SU-DHL-6 (cell line): ENCODE results near the gene NFIA.

Experiments used
- H2AFZ ChIP-seq: fragments of 200-600 bp; sonication (generic); 2 replicates; pipeline ENCODE4 v1.6.1; 2014; ENCODE audit warnings: low read depth, mild to moderate bottlenecking, moderate library complexity, mixed read lengths, antibody characterized with exemption, low read length; ENCODE audit not compliant: severe bottlenecking
- H3F3A ChIP-seq: fragments of 200-600 bp; shearing (Covaris generic); 2 replicates; pipeline ENCODE4 v1.6.0; 2016; ENCODE audit warnings: antibody characterized with exemption, mild to moderate bottlenecking; ENCODE audit not compliant: insufficient read depth
- H3K27ac ChIP-seq: fragments of 200-600 bp; sonication (generic); 2 replicates; pipeline ENCODE4 v1.5.1; 2016; ENCODE audit warnings: low read depth, mild to moderate bottlenecking, low read length, moderate library complexity, mixed read lengths
- H3K27me3 ChIP-seq: fragments of 200-600 bp; sonication (generic), shearing (Covaris generic); 2 replicates; pipeline ENCODE4 v1.6.0; 2014; ENCODE audit warnings: mild to moderate bottlenecking, low read length
- H3K36me3 ChIP-seq: fragments of 200-600 bp; sonication (generic); 2 replicates; pipeline ENCODE4 v1.6.1; 2014; ENCODE audit warnings: mild to moderate bottlenecking, low read length, mixed read lengths
- H3K4me2 ChIP-seq: fragments of 300-600, 200-600 bp; shearing (Covaris generic), sonication (generic); 2 replicates; pipeline ENCODE4 v1.6.0; 2014; ENCODE audit warnings: low read length, low read depth, mild to moderate bottlenecking; ENCODE audit not compliant: poor library complexity, severe bottlenecking
- H3K4me3 ChIP-seq: fragments of 200-600 bp; sonication (generic); 2 replicates; pipeline ENCODE4 v1.5.1; 2014; ENCODE audit warnings: antibody characterized with exemption, low read length, mild to moderate bottlenecking, mixed read lengths; ENCODE audit not compliant: insufficient read depth, poor library complexity, severe bottlenecking
- H3K79me2 ChIP-seq: fragments of 200-600 bp; sonication (generic); 2 replicates; pipeline ENCODE4 v1.6.1; 2014; ENCODE audit warnings: mild to moderate bottlenecking, low read length, moderate library complexity; ENCODE audit not compliant: insufficient read depth
- H3K9ac ChIP-seq: fragments of 200-600 bp; sonication (generic); 2 replicates; pipeline ENCODE4 v1.7.0; 2014; ENCODE audit warnings: mild to moderate bottlenecking, low read length
- H3K9me2 ChIP-seq: fragments of 200-600 bp; sonication (generic); replicated peaks from 2 replicates; pipeline ENCODE4 v1.6.1; 2014; ENCODE audit warnings: low read length; ENCODE audit not compliant: insufficient read depth
- H3K9me3 ChIP-seq: fragments of 200-600 bp; sonication (generic); 2 replicates; pipeline ENCODE4 v1.6.1; 2014; ENCODE audit warnings: low read length, mixed read lengths; ENCODE audit not compliant: insufficient read depth
- H4K20me1 ChIP-seq: fragments of 200-600 bp; sonication (generic); 2 replicates; pipeline ENCODE4 v1.6.1; 2014; ENCODE audit warnings: low read depth, mild to moderate bottlenecking, antibody characterized with exemption, low read length, moderate library complexity, mixed read lengths
- EZH2phosphoT487 ChIP-seq: fragments of 200-600 bp; sonication (generic), shearing (Covaris generic); conservative IDR thresholded peaks from 2 replicates; pipeline ENCODE4 v1.6.1; 2018; ENCODE audit warnings: mild to moderate bottlenecking, antibody characterized with exemption, low read length, moderate library complexity, mixed read lengths
- TF ChIP-seq, protein P1 (sequence below): fragments of 200-600 bp; sonication (generic); IDR thresholded peaks from one replicate; pipeline ENCODE4 v1.5.1; 2017; ENCODE audit warnings: antibody characterized with exemption, mild to moderate bottlenecking, low read length, moderate library complexity; ENCODE audit not compliant: insufficient read depth, poor library complexity, severe bottlenecking

The NFIA gene

GRCh38 chr1:61348025-61348665, 265.8 kb downstream of the NFIA start:
- Histone ChIP-seq H4K20me1 (no peaks in the 10 kb centered on the region), H3K36me3 (no peaks in the 10 kb centered on the region), H3F3A (no peaks in the 10 kb centered on the region), H2AFZ (no peak overlapping the region), H3K4me3 (no peak overlapping the region), H3K9me2 (no peaks in the 10 kb centered on the region), H3K27me3 (no peaks in the 10 kb centered on the region), H3K27ac (no peak overlapping the region), H3K4me2 (no peak overlapping the region), H3K9me3 (no peaks in the 10 kb centered on the region), H3K9ac (no peak overlapping the region), H3K79me2 (no peaks in the 10 kb centered on the region)
- no peak for TF ChIP-seq EZH2phosphoT487
- TF ChIP-seq, protein P1, sequence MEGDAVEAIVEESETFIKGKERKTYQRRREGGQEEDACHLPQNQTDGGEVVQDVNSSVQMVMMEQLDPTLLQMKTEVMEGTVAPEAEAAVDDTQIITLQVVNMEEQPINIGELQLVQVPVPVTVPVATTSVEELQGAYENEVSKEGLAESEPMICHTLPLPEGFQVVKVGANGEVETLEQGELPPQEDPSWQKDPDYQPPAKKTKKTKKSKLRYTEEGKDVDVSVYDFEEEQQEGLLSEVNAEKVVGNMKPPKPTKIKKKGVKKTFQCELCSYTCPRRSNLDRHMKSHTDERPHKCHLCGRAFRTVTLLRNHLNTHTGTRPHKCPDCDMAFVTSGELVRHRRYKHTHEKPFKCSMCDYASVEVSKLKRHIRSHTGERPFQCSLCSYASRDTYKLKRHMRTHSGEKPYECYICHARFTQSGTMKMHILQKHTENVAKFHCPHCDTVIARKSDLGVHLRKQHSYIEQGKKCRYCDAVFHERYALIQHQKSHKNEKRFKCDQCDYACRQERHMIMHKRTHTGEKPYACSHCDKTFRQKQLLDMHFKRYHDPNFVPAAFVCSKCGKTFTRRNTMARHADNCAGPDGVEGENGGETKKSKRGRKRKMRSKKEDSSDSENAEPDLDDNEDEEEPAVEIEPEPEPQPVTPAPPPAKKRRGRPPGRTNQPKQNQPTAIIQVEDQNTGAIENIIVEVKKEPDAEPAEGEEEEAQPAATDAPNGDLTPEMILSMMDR = no peak

DNA sequence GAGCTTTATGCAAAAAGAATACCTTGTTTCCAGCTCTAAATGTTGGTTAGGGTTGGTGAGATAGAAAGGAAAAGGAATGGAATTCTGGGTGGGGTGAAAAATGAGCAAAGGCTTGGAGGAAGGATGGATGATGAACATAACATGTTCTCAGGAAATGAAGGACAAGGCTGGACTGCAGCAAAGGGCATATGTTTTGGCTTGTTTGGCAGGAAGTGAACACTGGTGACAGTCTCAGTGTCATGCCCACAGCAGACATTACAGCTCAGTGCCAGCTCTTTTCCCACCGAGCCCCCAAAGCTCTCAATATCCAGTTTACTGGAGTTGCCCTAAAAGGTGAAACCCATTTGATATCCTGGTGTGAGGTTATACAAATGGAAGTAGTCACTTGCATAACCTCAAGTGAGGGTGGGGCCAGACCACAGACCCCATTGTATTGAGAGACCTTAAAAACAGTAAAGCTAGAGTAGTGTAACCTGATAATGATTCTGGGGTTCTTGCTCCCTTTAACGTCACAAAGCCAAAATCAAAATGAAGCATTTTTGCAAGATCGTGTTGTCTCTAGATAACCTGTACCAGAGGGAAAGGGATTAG, 270.6 kb downstream of the NFIA start:
- Histone ChIP-seq H2AFZ (no peak overlapping the region), H3K9ac (no peak overlapping the region)
- TF ChIP-seq EZH2phosphoT487 = no peak
- TF ChIP-seq, protein P1 = no peak

GRCh38 chr1:61353797-61354406, 271.5 kb downstream of the NFIA start:
- no peak overlapping the region for H3K4me2 ChIP-seq
- H3K9ac ChIP-seq = no peak overlapping the region
- H3K27me3 ChIP-seq = no peaks in the 10 kb centered on the region
- H2AFZ ChIP-seq = no peak overlapping the region
- H4K20me1 ChIP-seq = no peaks in the 10 kb centered on the region
- TF ChIP-seq, protein P1 = no peak
- TF ChIP-seq EZH2phosphoT487 = no peak
- H3K9me2 ChIP-seq = no peaks in the 10 kb centered on the region
- no peaks in the 10 kb centered on the region for H3F3A ChIP-seq
- no peaks in the 10 kb centered on the region for H3K36me3 ChIP-seq
- no peak overlapping the region for H3K4me3 ChIP-seq
- H3K79me2 ChIP-seq = no peaks in the 10 kb centered on the region
- no peaks in the 10 kb centered on the region for H3K9me3 ChIP-seq
- no peak overlapping the region for H3K27ac ChIP-seq

More for the DNA sequence above, 270.6 kb downstream of the NFIA start:
- no peak overlapping the region for H3K27ac ChIP-seq
- no peaks in the 10 kb centered on the region for H3K9me3 ChIP-seq
- no peaks in the 10 kb centered on the region for H3F3A ChIP-seq
- H3K27me3 ChIP-seq = no peaks in the 10 kb centered on the region
- H3K4me2 ChIP-seq = no peak overlapping the region
- H3K9me2 ChIP-seq = no peaks in the 10 kb centered on the region
- no peaks in the 10 kb centered on the region for H4K20me1 ChIP-seq
- no peak overlapping the region for H3K4me3 ChIP-seq
- H3K36me3 ChIP-seq = no peaks in the 10 kb centered on the region
- no peaks in the 10 kb centered on the region for H3K79me2 ChIP-seq
